Measurements from ENCODE around the gene PRR13.
"Not testable (repeated sequence)": the region's sequence is repeated elsewhere in the genome, so short reads cannot be mapped to it uniquely, and the experiment has no call there.

DNA sequence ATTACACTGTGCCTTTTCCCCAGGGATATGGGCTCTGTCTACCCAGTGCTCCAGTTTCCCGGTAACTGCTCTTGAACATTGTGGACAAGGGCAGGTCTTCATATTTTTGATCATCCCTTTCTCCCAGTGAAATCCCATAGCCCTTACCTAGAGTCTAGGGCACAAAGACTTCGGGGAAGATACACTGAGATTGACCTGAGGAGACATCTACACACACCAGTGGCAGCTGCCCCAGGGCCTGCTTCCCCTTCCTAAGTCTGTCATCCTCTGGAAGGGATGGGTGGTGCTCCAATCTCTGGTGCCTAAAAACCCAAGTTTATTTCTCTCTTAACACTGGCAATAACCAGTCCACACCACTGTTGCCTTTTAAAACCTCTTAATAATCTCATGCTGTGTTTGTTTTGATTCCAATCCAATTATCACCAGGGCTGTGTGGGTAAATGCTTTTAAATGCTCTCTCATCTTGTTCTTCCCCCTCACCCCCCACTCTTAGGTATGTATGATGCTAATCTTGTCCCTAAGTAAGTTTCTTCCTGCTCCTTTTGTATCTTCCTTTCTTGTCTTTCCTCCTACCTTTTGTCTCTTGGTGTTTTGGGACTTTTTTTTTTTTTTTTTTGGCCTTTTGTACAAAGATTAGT, 25.7 kb upstream of the PRR13 start:
- TF ChIP-seq POLR2AphosphoS5 (IDR thresholded peaks at IDR 0.05; ENCODE audit: borderline replicate concordance, low read depth, low read length); EZH2 (IDR thresholded peaks at IDR 0.05); FOXP2 (optimal IDR thresholded peaks at IDR 0.05; ENCODE audit: control extremely low read depth, extremely low read length, insufficient read depth): not testable (repeated sequence)
